ENCODE results near the gene SLIT3.

SLIT3 gene

DNA sequence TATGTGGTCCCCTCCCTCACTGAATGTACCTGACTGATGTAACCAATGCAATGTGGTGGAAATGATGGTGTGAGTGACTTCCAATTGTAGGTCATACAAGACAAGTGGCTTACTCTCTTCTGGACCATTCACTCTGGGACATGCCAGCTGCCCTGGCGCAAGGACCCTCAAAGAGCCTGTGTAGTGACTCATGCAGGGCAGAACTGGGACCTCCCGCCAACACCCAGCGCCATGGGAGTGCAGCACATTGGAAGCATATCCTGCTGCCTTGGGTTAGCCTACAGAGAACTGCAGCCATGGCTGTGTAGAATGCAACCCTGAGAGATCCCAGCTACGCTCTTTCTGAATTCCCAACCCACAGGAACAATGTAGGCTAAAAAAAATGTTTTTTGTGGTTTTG is 631.8 kb downstream of the SLIT3 start:
- no peak for TF ChIP-seq CTCF (conservative IDR thresholded peaks at IDR 0.05)
- no peak overlapping the region for H3K27ac ChIP-seq

- no peak overlapping the region for H3K27ac ChIP-seq
- TF ChIP-seq CTCF (conservative IDR thresholded peaks at IDR 0.05), result no peak
Observed at GRCh38 chr5:168668078-168668477, 632.9 kb downstream of the SLIT3 start.

DNA sequence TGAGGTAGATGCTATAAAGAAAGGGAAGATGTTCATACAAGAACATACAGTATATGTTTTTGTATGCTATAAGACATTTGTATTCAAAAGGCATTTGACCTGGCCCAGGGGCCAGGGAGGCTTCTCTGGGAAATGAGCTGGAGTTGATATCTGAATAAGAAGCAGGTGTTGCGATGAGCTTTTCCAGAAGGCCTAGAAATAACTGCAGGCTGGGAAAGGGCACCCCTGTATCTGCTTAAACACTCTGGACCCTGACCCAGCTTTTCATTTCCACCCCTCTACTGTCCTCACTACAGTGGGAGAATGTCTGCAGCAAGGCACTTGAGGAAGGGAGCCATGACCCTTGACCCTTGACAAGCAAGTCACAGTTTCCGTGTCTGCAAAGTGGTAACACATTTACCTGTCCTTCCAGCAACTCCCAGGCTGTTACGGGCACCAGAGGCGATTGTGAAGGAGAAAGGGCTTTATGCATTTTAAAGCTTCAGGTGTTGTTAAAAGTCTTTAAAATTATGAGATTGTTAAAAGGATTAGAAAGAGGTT is 633.6 kb downstream of the SLIT3 start:
- no peak for TF ChIP-seq CTCF (conservative IDR thresholded peaks at IDR 0.05)
- no peak overlapping the region for H3K27ac ChIP-seq

- no peak for TF ChIP-seq CTCF (conservative IDR thresholded peaks at IDR 0.05)
- H3K27ac ChIP-seq, result no peak overlapping the region
Observed at GRCh38 chr5:168666356-168666755, 634.6 kb downstream of the SLIT3 start.

DNA sequence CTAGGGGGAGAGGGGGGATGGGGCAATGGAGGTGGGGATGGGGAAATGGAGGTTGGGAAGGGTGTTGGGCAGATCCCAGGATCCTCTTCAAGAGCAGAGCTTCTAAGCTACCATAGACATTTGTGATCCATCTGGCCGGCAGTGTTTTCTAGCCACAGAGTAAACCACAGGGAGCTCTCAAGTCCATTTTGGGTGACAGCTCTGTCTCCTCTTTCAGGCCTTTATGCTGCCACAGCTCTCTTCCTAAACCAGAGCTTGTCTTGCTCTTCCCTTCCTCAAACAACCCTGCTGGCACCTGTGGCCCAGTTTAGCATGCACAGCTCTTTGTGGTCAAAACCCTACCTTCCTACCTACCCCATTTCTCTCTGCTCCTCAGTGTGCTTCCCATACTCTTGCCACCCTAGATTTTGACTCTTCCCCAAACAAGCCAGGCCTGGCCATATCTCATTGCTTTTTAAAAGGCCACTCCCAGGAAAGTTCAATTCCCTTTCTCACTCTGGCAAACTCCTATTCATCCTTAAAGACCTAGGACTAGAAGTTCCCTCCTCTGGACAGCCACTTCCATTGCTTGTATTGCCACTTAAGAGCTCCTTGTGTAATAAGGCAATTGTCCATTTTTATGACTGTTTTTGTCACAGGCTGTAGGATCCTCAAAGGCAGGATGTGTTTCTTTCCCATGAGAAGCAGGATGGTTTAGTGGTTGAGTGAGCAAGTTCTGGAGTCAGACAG is 637.5 kb downstream of the SLIT3 start:
- no peak for TF ChIP-seq CTCF (conservative IDR thresholded peaks at IDR 0.05)
- no peak overlapping the region for H3K27ac ChIP-seq

GRCh38 chr5:168661593-168662485 is 639.1 kb downstream of the SLIT3 start:
- H3K27ac ChIP-seq, result no peak overlapping the region

More at GRCh38 chr5:168661593-168662485, 639.1 kb downstream of the SLIT3 start:
- TF ChIP-seq CTCF (conservative IDR thresholded peaks at IDR 0.05), result no peak

Data from VCaP (cell line).